HG02623 (cell line): ENCODE results near the gene BCDIN3D.
"Not testable (repeated sequence)": the region's sequence is repeated elsewhere in the genome, so short reads cannot be mapped to it uniquely, and the experiment has no call there.

Source experiments
- ATAC-seq: cut with Tn5 transposase; IDR thresholded peaks from one replicate; pipeline ENCODE4 v1.9.1; 2021; ENCODE audit warnings: moderate library complexity; ENCODE audit not compliant: unreplicated experiment

BCDIN3D gene

DNA sequence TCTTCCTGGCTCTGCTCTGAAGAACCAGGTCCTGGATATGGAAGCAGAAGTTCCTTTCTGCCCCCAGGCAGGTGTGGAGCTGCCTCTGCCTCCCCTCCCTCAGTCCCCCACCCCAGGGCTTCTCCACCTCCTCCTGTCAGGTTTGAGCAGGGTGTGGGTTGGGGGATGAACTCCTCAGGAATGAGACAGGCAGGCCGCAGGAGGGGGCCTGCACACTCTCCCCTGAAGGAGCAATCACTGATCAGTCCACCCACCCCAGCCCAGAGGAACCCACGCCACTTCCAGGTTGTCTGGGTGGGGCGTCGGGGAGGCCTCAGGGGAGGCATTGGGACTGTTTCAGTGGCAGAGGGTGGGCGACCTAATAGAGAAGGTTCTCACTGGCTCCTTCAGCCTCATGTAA, 34.2 kb upstream of the BCDIN3D start:
- no peak for ATAC-seq

DNA sequence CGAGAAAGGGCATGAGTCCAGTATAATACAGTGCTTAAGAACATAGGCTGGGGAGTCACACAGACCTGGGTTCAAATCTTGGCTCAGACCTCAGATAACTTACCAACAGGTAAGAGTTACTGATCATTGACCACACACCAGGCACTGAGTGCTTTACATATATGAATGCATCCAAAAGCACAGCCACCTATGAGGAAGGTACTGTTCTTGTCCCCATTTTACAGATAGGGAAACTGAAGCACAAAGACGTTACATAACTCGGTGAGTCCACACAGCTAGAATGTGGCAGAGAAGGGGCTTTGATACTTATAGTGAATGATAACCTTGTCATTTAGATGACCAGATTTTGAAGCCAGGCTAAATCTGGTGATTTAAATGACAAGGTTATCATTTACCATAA, 33.2 kb upstream of the BCDIN3D start:
- no peak for ATAC-seq

DNA sequence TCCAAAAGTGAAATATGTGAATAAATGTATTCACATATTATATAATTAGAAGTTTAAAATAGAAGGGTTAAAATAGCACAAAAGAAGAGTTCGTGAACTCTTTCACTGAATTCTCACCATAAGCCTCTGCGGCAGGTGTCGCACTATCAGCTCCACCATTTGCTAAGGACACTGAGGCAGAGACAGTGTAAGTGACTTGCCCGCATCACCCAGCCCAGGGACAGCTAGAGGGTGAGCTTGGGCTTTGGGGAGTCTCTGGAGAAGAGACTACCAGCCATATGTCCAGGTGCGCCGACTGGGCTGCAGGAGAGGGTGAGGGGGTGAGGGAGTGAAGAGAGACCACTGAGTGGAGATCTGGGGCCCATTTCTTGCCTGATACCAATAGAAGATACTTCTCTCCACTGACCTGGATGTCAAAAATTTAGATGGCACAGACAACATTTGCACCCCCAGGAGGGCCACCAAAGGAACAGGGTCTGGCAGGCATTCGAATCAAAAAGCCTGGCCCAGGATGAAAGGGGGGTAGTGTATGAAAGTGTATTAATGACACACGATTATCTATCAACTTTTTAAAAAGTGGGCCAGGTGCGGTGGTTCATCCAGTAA, 32.3 kb upstream of the BCDIN3D start:
- no peak for ATAC-seq

DNA sequence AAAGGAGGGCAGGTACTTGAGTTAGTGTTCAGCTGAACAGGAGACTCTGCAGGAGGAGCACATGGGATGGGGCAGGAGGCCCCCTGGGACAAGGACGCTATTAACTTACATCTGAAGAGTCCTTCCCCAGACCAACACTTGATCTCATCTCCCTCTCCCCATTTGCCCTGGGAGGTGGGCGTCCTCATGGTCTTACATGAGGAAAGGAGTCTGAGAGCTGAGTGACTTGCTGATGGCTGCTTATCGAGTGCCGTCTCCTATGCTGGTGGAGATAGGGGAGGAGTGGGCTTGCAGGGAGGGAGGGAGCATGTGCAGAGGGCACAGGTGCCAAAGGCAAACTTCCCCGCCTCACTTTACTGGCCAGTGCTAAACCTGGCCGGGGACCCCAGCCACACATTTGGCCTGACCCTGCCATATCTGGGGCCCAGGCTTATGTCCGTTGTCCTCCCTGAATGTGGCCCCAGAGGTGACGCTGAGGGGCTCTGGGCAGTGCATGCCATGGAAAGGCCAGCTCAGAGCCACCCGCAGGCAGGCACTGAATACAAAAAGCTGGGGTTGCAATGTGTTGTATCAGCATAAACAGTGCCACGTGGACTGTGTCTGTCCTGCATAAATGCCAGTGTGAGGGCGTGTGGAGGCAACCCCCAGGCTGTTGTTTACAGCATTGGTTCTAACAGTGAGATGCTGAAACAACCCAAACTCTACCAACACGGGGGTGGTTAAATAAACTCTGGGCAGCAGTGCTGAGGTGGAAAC, 31.4 kb upstream of the BCDIN3D start:
- ATAC-seq, result no peak

DNA sequence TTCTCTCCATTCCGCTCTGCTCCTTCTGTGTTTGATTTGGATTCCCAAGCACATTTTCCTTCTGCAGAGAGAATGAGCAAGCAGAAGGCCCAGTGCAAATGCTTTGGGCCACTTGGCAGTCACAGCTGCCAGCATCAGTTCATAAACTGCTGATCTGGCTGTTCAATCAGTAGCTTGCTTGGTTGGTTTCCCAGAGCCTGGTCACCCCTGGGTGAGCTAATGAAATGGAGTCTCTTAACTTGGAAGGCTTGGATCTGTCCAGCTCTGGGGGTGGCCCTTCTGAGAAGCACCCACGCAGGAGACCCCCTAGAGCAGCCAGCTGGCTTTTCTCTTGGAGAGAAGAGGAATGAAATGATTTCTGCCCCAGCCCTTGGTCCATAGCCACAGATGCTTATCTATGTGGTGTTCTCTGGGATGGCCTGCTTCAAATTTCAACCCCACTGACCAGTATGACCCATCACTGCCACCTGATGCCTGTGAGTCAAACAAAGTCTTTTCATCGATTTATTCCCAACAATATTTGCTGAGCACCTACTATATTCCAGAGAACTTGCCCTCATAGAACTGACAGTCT, 30.5 kb upstream of the BCDIN3D start:
- no peak for ATAC-seq

DNA sequence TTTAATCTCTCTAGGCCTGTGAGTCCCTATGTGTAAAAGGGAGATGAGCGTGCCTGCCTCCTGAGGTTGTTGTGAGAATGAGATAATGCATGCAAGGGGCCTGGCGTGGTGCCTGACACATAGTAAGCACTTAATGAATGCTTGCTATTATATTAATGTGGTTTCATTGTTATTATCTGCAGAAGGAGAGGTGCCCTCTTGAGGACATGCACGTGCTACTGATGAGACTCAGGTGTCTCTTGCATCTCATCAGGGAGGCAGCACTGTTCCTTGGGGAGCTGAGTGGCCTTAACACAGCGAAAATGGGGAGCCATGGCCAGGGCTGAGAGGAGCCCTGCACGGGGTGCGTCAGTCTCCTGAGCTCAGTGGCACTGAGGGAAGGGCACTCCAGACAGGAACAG, 29.9 kb upstream of the BCDIN3D start:
- no peak for ATAC-seq

DNA sequence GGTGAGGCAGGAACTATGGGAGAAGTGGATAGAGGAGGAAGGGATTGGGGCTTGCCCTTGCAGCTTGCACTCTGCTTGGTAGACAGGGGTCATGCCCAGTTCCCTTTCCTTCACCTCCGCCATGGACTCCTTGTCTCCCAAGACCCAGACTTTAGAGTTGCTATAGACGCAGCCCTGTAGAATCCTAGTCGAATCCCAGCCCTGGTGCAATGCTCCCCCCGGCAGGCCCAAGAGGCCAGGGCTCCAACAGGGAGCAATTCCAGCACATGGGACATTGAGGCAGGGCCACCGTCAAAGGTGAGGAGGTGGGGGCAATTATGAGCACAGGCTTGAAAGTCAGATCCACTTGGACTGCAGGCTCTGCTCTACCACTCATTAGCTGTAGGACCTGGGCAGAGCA, 29.5 kb upstream of the BCDIN3D start:
- no peak for ATAC-seq

DNA sequence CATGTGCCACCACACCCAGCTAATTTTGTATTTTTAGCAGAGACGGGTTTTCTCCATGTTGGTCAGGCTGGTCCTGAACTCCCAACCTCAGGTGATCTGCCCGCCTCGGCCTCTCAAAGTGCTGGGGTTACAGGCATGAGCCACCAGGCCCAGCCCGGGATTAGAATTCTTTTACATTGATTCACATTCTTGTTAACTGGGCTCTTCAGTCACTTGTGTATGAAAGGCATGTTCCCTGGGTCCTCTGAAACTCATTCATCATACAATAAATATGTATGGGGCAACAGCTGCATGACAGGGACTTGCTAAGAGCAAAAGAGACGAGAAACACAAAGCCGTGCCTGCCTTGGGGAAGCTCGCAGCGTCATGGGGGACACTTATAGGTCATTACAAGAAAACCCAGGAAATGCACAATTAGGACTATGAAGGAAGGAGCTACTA, 28.9 kb upstream of the BCDIN3D start:
- ATAC-seq, result not testable (repeated sequence)

DNA sequence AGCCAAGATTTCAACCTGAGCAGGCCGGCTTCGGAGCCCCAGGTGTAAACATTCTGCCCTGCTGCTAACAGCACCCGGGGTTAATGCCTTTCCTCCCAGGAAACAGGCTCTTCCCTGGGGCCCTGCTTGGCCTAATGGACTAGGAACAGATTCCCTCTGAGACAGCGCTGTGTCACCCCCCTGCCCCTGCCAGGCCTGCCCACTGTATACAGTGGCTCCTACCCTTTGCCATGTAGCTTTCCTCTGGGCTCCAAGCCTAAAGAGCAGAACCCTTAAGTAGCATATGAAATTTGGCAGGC, 28.3 kb upstream of the BCDIN3D start:
- ATAC-seq, result no peak

DNA sequence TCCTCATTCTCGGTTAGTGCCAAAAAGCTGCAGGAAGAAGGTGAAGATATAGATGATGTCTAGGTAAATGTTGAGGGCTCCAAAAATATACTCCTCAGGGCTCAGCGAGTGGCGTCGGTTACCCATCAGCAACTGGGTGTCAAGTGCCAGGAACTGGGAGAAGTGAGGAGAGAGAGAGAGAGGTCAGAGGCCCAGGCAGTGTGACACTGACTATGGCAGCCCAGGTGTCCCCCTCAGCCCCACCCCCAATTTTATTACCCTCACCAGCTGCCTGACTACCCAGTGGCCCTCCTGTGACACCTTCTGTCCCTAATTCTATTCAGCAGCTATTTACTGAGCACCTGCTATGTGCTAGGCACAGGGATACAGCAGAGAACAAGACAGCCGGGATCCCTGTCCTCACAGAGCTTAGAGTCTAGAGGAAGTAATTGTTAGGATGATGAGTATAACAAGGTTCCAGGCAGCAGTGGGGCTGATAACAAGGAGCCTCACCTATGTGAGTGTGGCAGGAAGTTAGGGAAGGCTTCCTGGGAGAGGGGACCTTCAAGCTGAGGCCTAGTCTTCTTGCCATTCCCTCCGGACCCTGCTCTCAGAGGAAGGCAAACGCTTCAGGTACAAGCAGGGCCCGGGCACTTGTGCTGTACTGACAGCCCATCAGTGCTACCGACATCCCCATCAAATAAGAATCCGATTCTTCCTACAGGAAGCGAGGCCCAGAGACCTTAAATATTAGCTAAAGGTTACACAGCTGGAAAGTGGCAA, 27.8 kb upstream of the BCDIN3D start:
- no peak for ATAC-seq

DNA sequence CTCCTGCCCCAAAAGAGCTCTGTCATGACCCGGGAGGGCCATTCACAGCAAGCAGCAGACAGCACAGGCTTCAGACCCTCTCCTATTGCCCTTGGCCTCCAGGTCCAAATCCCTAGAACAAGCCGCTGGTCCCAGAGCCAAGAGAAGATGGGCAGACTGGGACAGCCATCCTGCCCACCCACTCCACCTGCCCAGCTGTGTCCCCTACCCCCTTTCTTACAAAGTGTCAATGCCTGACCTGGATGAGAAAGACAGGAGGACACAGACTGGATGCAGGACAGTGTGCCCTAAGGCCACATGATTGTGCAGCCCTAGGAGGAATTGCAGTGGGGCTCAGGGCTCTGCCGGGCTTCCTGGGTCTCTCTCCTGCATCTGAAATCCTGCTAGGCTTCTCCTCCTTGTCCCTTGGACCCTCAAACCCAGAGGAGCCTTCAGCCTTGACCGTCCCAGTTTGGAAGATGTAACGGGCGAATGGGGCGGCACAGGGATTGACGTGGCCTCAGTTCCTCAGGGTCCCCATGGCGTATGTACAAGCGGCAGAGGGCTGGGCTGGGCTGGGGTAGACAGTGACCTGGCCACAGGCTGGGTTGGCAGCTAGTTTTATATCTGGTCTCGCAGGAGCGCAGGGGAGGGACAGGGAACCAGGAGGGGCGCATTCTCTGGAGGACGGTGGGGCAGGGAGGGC, 27.1 kb upstream of the BCDIN3D start:
- ATAC-seq, result no peak

DNA sequence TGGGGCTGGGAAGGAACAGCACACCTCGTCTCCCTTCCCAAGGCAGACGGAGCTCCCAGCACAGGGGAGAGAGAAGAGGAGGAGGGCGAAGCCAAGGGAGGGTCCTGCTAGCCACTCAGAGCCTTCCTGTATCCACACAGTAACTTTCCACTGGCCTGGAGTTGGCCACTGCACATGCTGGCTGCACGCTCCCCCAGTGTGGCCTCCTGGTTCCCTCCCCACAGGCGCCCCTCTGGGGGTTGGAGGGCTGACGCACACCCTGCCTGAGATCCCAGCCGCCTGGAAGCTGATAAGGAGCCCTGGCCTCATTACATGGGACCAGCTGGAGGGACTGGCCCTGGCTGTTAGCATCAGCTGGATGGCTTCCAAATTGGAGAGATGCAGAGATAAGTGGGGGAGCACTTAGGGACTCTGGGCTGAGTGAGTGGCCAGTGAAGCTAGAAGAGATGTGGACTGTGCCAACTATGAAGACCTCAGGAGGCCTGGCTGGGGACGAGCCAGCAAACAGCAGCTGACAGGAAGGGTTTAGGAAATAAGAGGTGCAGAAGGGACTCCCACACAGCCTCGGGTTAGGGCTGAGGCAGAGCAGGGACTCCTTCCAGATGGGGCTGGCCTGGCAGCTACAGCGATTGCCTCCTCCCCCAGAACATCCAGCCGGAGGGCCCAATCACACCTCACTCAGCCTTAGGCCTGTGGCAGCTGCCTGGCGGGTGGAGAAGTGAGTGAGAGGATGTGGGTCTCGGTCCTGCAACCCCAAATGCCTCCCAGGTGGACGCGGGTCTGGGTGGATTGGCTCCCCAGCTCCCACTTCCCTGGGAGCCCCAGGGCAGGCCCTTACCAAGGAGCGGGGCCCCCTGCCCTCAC, 26.3 kb upstream of the BCDIN3D start:
- ATAC-seq, result no peak

DNA sequence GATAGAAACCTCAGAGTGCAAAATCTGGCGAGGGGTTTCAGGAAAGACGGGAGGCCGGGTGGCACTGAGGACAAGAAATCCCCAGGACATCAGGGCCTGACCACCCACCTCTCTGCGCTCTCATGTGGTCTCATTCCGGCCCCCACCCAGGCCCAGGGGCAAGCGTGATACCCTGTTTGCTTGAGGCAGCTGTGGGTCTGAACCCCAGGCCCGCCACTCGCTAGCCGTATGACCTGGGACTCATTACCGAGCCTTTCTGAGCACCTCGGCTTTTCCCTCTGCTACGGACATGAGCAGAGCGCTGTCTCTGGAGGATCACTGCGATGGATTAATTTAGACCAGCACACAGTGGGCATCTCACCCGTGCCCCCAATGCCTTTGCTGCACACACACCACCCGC, 25.5 kb upstream of the BCDIN3D start:
- no peak for ATAC-seq

DNA sequence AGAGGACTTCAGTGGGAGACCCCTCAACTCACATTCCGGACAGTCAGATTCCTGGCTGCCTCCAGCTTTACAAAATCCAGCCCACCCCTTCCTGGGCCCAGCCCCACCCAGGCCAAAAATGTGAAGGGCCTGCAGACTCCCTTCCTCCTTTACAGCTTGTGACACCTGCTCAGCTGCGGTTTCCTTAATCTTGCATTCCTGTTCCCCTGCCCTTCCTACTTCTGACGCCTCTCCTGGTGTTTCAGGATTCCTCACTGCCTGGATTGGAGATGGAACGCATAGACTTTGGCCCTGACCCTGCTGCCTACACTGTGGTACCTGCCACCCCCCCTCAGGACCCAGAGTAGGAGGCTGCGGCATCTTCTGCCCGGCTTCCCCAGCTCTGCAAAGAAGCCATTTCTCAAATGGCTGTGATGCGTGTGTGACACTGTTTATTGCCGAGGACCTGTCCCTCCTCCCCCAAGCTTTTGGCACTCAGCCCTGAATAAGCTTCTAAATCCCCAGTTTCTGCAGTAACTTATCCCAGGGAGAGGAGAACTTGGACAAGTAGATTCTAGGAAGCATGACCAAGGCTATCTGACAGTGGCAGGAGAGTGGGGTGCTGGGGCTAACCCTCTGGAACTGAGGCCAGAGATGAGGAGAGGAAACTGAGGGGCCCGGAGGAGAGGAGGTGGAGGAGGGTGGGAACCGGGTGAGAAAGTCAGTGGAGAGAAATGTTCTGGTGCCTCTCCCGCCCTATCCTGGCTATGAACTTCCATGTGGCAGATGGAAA, 24.9 kb upstream of the BCDIN3D start:
- ATAC-seq, result no peak

DNA sequence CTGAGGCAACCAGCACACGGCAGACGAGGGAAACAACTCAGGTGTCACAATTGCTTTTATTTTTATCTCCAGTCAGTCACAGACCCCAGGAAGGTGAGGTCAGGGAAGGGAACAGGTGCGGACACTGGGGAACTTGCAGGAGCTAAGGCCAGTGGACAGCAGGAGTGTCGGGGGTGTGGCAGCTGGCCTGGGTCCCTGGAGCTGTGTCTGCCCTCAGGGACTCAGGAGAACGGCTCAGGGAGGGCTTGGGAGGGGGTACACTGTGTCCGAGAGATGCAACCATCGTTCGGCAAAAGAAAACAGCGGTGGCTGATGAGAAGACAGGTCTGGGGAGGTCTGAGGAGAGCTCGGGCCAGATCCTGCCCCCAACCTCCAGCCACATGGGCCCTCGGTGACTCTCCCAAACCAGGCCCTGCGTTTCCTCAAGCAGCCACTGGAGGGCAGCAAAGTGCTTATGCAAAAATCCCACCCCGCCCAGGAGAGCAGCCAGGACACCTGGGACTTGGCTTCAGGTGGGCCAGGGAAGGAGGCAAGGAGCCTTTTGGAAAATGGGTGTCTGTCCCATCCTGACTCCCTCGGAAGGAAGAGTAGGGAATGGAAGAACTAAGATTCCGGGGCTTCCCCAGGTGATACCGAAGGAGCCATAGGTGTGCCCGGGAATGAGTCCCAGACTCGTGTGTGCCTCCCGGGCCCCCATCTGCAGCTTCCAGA, 24.1 kb upstream of the BCDIN3D start:
- no peak for ATAC-seq

DNA sequence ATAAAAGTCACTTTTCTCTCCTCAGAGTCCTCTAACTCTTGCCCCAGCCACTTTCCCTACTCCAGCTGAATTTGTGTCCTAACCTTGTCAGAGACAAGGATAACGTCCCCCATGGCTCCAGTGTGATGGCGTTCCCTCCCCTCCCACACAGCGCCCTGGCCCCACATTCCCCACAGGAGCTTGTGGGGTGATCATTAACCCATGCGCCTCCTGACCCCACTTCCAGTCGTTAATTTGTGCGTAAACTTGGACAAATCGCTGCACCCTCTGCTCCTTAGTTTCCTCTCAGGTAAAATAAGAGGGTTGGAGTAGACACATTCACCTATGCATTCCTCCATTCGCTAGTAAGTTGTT, 22.9 kb upstream of the BCDIN3D start:
- no peak for ATAC-seq

DNA sequence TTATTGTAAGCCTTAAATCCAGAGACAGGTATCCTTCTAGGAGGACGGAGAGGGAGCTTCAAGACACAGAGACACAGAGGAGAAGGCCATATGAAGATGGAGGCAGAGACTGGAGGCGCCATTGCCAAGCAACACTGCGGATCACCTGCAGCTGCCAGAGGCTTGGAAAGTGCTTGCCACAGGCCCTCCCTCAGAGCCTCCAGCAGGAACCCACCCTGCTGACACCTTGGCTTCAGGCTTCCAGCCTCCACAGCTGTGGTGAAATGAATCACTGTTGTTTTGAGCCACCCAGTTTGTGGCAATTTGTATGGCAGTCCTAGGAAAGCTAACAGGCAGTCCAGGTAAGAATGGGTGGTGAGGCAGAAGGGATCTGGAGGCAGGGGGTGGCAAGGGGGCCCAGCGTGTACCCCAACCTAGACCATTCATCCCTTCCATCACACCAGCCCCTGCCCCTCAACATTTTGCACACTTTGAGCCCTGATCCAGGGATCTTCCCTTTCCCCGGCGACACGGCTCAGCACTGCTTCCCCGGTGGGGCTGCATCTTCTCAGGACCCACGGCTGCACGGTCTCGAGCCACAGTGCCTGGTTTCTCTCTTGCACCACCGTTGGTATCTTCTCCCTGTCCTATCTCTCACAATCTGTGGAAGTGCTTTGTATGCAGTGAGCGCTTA, 22.3 kb upstream of the BCDIN3D start:
- ATAC-seq, result no peak

DNA sequence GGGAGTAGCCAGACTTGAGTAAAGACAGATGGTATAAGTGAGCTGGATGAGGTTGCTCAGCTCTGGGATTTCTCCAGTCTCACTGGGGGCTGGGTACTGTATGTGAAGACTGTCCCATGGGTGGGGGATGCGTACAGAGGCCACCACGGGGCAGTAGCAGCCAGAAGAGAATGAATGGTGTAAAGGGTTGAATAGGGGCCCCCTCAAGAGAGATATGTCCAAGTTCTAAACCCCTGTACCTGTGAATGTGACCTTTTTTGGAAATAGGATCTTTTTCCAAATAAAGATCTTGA, 21.8 kb upstream of the BCDIN3D start:
- no peak for ATAC-seq
